Effector CD8-positive, alpha-beta T cell (primary cell): Measurements from ENCODE around the gene CNTLN.
"Not testable (repeated sequence)": the region's sequence is repeated elsewhere in the genome, so short reads cannot be mapped to it uniquely, and the experiment has no call there.

Experiments used
- DNase-seq: peaks from one replicate; lab custom pipeline; 2025; lab: John Stamatoyannopoulos, UW

CNTLN gene

DNA sequence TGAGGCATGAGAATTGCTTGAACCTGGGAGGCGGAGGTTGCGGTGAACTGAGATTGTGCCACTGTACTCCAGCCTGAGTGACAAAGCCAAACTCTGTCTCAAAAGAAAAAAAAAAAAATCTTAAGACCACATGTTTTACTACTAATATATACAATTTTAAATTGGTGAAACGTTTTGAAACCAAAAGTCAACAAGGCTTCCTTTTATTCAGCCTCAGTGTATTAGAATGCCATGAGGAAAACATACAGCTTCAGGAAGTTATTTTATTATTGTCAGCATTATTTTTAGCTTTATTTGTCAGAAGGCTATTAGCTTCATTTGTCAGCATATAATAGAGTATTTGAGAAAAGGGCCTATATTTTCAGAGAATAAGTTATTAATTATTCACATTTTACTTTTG, 280.1 kb downstream of the CNTLN start:
- no peak for DNase-seq

DNA sequence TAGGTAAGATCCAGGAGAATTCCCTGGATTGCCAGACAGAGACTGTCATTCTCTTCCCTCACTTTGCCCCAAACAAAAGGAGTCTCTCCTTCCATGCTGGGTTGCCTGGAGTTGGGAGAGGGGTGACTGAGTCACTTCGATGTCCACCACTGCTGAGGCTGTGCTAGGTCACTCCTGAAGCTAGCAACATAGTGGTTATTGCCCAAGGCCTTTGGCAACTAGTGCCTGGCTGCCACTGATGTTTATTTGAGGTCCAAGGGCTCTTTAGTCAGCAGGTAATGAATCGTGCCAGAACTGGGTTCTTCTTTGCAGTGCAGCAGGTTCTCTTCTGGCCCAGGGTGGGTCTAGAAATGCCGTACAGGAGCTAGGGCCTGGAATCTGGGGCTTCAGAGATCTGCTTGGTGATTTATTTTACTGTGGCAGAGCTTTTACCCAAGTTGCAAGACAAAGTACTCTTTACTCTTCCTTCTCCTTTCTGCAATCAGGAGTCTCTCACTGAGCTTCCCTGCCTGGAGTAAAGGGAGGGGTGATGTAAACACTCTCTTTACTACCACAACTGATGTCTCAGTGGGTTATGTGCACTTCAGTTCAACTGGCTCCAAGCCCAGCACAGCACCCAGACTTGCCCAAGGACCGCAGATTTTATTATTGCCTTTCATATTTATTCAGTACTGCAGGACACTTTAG, 288.3 kb downstream of the CNTLN start:
- DNase-seq: no peak

- DNase-seq: no peak
These were observed 288.8 kb downstream of the CNTLN start for GRCh38 chr9:17423681-17424011.

GRCh38 chr9:17425384-17425783, 290.5 kb downstream of the CNTLN start:
- DNase-seq: no peak

- no peak for DNase-seq
These were observed 298.7 kb downstream of the CNTLN start for GRCh38 chr9:17433526-17433925.

- no peak for DNase-seq
These were observed 302.0 kb downstream of the CNTLN start for GRCh38 chr9:17436854-17437253.

DNA sequence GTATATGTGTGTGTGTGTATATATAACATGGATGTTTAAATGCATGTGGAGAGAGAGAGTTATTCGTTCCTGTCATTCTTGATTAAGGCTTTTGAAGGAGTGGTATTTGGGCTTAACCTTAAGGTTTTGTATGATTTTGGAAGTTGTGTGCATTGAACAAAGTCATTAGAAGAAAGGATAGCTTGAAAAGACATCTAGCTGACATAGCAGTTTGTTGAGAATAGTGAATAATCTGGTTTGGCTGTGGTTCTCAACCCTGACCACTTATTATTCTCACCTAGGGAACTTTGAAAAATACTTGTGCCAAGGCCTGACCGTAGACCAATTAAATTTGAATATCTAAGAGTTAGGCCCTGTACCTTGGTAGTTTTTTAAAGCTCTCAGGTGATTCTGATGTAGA, 303.0 kb downstream of the CNTLN start:
- DNase-seq: no peak

DNA sequence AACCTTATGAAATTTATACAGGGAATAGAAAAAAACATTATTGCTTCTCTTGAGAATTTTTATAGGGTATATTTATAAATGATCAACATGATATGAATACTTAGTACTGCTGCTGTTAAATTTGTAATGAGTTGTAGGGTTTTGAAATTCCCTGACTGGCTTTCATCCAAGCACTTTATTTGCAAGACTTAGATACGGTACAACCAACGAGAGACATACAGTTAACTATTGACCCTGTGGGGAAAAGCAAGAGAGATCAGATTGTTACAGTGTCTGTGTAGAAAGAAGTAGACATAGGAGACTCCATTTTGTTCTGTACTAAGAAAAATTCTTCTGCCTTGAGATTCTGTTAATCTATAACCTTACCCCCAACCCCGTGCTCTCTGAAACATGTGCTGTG, 310.3 kb downstream of the CNTLN start:
- DNase-seq: not testable (repeated sequence)

DNA sequence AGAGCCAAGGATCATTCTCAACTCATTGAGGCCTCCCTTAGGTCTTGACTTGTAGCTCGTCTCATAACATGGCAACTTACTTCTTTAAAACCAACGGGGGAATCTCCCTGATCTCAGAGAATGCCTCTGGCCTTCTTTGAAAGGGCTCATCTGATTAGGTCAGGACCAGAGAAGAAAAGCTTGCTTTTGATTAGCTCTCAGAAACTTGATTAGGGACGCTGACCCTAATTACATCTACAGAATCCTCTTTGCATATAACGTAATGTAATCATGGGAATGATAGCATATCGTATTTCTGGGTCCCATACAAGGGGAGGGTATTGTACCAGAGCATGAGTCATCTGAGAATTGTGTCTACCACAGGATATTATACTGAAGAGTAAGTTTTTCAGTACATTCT, 318.9 kb downstream of the CNTLN start:
- no peak for DNase-seq

DNA sequence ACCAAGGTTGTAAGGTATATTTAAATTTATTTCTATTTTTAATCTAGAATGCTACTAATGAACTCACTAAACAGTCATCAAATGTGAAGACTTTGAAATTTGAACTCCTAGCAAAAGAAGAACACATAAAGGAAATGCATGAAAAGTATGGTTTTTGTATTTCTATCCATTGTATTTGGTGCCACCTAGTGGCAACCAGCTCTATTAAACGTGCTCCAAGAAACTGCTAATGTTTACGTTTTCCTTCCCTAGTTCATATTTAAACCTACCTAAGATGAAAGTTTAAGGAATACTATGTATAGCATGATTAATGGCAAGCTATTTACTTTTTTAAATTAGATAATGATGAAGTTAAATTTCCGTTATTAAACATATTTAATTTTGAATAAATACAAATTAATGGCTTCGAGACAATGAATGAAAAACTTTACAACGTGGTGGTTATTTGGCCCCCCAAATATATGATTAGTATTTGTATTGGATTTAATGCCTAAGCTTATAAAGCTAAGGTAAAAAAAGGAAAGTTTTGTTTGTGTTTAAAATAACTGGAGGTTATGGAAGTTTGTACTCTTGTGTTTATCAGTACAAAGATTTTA, 328.1 kb downstream of the CNTLN start:
- DNase-seq: no peak

DNA sequence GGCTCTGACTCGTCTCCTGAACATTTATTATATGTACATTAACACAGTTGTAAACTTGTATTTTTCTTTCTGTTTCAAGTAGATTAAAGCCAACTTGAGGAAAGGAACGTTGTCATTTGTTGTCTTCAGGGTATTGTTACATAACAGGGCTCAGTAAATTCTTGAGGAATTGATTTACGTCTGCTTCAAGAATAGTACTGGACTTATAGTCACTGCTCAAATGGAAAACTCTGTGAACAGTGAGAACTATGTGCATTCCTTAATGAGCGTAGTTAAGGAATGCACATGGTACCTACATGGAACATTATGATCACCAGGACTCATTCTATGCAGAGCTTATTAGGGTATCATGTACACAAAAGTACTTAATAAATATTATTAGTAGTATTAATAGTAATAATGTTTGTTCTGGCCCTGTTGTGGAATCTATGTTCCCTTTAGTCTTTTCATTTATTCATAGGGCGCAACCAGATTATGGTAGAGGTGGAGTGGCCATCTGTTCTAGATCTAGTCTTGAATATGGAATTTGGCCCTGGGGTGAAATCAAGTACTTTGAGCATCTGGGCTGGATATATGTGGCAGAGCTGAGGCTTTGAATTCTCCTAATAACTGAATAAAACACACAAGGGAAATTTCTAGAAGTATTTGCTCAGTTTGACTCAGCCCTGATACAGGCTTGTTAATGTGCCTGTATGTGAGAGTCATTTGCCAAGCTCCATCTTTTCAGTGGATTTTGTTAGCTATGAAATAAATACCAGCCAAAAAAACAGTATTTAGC, 335.4 kb downstream of the CNTLN start:
- no peak for DNase-seq

DNA sequence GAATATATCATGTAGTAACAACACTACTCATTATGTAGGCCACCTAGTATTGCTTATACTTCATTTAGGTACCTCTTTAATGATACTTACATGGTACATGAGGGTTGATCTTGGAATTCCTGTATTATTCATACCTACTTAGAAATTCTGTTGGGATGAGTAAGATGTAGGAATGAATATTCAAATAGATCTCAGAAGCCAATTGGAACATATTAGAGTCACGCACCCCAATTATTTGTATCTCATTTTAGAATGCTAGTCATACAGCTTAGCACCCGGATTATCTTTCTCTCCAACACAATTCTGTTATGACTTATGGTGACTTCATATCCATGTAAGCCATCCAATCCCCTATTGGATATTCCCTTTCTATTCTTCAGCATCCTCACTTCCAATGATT, 337.3 kb downstream of the CNTLN start:
- no peak for DNase-seq

DNA sequence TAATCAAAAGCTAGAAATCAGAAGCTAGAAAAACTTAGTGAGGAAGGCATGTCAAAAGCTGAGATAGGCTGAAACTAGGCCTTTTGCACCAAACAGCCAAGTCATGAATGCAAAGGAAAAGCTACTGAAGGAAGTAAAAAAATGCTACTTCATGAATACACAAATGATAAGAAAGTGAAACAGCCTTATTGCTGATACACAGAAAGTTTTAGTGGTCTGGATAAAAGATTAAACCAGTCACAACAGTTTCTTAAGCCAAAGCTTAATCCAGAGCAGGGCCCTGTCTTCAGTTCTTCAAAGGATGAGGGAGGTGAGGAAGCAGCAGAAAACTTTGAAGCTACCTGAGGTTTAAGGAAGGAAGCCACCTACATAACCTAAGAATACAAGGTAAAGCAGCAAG, 341.6 kb downstream of the CNTLN start:
- DNase-seq: no peak

DNA sequence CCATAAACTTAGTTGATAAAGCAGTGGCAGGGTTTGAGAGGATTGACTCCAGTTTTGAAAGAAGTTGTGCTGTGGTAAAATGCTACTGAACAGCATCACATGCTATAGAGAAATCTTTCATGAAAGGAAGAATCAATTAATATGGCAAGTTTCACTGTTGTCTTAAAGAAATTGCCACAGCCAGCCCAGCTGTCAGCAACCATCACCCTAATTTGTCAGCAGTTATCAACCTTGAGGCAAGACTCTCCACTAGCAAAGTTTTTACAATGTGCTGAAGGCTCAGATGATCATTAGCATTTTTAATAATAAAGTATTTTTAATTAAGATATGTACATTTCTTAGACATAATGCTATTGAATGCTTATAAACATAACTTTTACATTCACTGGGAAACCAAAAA, 343.0 kb downstream of the CNTLN start:
- no peak for DNase-seq

GRCh38 chr9:17480966-17481365, 346.1 kb downstream of the CNTLN start:
- DNase-seq: no peak

DNA sequence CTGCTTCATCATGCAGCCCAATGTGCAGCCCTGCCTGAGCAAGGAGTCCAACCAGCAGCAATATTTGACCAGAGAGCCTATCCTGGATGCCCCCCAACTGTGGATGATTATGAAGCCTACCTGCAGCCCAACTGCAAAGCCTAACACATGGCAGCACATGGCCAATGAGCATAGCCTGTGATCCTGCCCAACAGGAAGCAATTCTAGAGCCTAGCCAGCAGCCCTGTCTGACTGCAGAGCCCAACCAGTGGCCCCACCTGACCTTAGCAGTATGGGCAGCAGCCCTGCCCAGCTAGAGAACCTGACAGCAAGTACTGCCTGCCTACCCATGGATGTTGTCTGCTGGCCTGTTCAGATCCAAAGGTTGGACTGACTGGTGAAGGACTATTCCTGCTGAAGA, 346.7 kb downstream of the CNTLN start:
- no peak for DNase-seq

DNA sequence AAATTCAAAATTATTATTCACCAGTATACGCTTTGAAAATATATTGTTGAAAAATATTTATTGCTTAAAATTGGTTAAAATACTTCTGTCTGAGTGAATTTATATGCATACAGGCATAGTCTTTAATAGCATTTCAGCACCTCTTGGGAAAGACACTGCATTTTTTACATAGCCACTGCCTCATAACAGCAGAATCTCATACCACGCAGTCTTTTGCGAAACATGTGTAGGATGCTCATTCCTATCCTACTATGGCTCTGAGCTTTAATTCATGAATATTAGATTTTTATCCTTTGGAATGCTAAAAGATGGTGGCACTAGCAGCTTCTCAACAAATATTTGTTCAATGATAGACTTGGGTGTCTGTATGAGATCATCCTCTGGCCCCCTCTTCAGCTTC, 350.1 kb downstream of the CNTLN start:
- no peak for DNase-seq

DNA sequence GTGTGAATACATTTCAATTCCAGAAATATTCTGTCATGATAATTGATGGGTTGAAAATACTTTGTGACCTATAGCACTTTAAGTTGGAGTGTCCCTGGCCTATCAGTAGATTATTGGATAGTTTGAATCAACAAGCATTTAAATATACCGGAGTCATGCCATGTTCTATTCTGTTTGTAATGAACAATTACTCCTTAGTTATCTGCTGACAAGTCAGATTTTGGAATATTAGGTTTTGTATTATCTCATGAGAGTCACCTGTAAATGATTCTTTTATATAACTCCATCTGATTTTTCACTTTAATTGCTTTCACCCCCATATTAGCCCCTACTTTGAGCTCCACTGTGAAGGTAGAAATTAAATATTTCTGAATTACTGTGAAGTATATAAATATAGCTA, 351.6 kb downstream of the CNTLN start:
- no peak for DNase-seq

DNA sequence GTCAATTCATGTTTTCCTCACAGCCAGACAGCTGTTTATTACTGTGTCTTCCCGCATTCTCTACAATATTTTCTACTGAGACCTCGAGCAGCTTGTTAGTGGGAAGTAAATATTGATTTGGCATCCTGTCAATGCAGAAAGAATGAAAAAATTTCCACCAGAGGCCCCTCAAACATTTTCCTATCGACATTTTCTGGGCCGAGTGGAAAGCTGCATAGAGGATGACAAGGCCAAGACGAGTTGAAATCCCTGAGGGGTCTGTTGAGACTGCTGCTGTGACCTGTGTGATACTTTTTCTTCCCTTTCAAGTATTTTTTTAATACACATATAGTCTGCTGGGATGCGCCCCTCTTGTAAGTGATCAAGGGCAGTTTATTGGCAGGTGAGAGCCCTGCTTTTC, 352.6 kb downstream of the CNTLN start:
- DNase-seq: no peak

- no peak for DNase-seq
These were observed 353.8 kb downstream of the CNTLN start for GRCh38 chr9:17488662-17489061.

DNA sequence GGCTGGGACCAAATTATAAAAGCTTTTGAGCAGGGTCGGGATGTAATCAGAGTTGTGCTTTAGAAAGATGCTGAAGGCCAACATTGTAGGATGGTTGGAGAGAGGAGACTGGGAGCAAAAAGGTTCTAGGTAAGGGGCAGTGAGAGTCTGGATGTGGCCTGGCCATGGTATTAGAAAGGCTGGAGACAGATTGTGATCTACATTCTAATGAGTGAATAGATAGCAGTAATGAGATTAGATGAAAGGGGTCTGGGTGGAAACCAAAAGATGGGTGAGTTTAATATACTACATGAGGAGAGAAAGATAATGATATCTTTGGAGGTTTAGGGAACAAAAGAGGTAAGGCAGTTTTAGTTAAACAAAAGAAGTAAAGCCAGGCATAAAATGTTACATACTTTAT, 355.3 kb downstream of the CNTLN start:
- DNase-seq: no peak

GRCh38 chr9:17491780-17492179, 356.9 kb downstream of the CNTLN start:
- DNase-seq: no peak

DNA sequence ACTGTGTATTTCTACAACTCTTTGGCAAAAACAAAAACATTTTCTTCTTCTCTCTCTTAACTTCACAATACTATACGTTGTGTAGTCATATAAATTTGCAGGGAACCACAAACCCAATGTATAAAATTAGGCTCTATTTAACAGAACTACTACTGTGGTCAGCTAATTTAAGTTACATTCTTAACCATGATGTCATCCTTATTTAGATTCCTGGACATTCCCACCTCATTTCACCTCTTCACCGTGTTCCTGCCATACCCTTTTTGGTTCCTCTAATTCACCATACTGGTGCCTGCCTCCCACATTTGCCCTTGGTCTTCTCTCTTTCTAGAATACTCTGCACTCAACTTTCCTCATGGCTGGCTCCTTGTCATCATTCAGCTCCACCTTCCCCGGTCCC, 368.4 kb downstream of the CNTLN start:
- DNase-seq: no peak

- no peak for DNase-seq
These were observed 374.3 kb downstream of the CNTLN start for GRCh38 chr9:17509151-17509550.
